WI38 (cell line): Measurements from ENCODE around the gene COPA.
A peak's percentile ranks its signal among the peaks of the same experiment; 100 is the strongest.

ENCODE experiments used
- H3K4me3 ChIP-seq: 2 replicates; pipeline ENCODE4 v1.5.1; 2011; ENCODE audit warnings: low read depth, mild to moderate bottlenecking, control low read depth, low read length
- TF ChIP-seq, protein P1 (sequence below): IDR thresholded peaks from 2 replicates; pipeline ENCODE4 v1.5.1; 2012; ENCODE audit warnings: low read depth, mild to moderate bottlenecking, control low read depth, low read length

COPA gene

DNA sequence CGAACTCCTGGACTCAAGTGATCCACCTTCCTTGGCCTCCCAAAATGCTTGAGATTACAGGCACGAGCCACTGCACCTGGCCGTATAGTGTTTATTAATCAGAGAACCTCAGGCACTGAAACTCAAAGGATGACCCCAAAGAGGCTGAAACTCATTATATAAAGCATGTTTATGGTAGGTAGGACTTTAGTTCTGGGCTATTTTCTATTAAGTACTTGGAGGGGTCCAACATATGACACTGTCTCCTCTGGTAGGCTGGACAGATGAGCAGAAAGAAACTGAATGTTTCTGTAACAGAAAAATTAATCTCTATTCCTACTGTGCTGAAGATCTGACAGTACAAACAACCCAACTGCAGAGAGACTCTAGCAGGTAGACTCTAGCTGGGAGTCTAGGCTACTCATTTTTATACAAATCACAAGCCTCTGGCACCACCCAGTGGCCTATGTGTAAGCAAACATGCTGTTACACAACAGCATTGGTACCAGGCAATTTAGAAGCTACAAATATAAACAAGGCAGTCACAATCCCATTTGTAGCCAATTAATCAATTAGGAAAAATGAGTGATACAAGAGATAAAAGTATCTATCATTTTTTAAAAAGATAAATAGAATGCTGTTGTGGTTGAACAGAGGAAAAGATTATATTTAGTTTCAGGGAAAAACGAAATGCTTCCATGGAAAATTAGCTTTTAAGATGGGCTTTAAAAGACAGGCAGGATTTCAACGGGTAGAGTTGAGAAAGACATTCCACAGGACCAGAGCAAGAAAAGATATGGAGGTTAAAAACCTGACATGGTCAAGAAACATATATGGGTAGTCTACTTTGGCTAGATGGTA, 91.1 kb downstream of the COPA start:
- H3K4me3 ChIP-seq: no peak overlapping the region
- TF ChIP-seq, protein P1, sequence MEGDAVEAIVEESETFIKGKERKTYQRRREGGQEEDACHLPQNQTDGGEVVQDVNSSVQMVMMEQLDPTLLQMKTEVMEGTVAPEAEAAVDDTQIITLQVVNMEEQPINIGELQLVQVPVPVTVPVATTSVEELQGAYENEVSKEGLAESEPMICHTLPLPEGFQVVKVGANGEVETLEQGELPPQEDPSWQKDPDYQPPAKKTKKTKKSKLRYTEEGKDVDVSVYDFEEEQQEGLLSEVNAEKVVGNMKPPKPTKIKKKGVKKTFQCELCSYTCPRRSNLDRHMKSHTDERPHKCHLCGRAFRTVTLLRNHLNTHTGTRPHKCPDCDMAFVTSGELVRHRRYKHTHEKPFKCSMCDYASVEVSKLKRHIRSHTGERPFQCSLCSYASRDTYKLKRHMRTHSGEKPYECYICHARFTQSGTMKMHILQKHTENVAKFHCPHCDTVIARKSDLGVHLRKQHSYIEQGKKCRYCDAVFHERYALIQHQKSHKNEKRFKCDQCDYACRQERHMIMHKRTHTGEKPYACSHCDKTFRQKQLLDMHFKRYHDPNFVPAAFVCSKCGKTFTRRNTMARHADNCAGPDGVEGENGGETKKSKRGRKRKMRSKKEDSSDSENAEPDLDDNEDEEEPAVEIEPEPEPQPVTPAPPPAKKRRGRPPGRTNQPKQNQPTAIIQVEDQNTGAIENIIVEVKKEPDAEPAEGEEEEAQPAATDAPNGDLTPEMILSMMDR: peak; percentile 50; the same call in 1 of the 2 replicates

GRCh38 chr1:160251011-160251410, 92.0 kb downstream of the COPA start:
- H3K4me3 ChIP-seq: no peak overlapping the region
- TF ChIP-seq, protein P1: no peak

DNA sequence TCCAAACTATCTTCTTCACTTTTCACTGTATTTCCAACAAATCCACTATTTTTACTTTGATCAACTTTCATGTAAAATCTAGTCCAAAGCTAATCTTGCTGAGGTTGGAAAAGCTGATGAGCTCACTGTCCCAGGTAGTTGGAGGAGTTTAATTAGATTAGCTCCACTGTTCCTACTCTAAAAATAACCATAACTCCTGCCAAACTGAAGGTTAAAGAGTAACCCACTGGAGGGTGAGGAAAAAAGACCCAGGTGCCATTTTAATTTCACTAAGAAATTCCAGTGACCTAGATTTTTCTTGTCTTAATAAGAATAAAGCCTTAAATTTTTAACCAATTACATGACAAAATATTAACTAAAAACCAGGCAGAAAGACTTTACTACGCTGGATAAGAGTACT, 96.0 kb downstream of the COPA start:
- no peak overlapping the region for H3K4me3 ChIP-seq
- TF ChIP-seq, protein P1: no peak

GRCh38 chr1:160245434-160245833, 97.6 kb downstream of the COPA start:
- no peak overlapping the region for H3K4me3 ChIP-seq
- TF ChIP-seq, protein P1: no peak

- H3K4me3 ChIP-seq: no peak overlapping the region
- TF ChIP-seq, protein P1: no peak
Measured at GRCh38 chr1:160244209-160244608, 98.8 kb downstream of the COPA start.

DNA sequence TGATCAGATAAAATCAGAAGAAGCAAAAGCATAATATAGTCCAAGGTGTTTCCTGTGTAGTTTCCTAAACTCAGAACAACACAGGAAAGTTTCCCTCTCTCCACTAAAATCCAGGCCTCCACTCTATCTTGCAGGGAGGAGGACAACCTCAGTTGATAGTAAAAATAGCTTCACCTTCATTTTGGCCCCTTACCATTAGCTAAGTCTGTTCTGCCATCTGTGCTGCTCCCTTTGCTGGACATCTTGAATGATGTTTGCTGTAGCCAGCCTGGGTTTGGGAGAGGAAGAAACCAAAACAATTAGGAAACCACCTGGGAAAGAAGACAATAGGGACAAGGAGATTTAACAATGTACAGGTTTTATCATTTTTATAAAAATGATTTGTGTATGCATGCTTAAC, 99.3 kb downstream of the COPA start:
- TF ChIP-seq, protein P1: no peak
- no peak overlapping the region for H3K4me3 ChIP-seq

GRCh38 chr1:160239582-160240299, 103.3 kb downstream of the COPA start:
- TF ChIP-seq, protein P1: no peak

More at GRCh38 chr1:160239582-160240299, 103.3 kb downstream of the COPA start:
- no peak overlapping the region for H3K4me3 ChIP-seq
